Measurements from ENCODE around the gene UBAP2L. TPM values are rescaled to one million over a fixed set of nuclear protein-coding genes. Genes with fewer than 3 reads are reported as not detected.
A peak's percentile ranks its signal among the peaks of the same experiment; 100 is the strongest.

UBAP2L gene
- total and polyA plus RNA-seq, 9 of the 15 experiments (the other 6 are each of a cell fraction or from before 2014, with no cell fraction given), result 75.0 to 245 (median 119) TPM

DNA sequence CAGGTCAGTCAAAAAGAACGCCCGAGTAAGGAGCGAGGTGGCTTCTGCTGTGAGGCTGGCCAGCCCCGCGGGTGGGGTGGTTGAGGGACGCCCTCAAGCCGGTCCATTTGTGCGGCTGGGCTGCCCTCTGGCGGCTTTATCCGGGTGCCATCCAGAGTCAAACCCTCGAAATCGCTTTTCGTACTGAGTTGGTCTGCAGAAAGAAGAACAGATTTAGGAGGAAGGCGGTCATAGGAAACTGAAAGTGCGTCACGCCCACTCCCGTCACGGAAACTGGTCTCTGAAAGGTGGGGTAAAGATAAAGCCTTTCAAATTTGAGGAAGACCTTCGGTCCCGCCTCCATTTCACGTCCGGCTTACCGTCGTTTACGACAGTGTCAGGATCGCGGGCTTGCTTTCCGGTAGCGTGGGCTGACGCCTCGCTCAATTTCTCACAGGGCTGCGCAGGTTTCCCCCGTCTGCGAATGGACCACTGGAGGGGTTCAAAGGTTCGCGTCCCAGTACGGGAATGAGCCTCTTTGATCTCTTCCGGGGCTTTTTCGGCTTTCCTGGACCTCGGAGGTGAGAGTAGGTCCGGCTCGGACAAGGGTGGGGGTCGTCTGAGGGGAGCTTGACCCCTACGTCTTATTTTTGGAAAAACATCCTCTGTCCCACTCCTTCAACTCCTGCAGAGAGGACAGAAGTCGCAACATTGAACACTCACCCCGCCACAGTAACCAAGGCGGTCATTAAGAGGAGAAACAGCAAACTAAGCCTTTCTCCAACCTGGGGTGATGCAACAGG, 51.7 kb downstream of the UBAP2L start, which contains the start of gene HAX1 (continued):
- TF ChIP-seq, protein P1, sequence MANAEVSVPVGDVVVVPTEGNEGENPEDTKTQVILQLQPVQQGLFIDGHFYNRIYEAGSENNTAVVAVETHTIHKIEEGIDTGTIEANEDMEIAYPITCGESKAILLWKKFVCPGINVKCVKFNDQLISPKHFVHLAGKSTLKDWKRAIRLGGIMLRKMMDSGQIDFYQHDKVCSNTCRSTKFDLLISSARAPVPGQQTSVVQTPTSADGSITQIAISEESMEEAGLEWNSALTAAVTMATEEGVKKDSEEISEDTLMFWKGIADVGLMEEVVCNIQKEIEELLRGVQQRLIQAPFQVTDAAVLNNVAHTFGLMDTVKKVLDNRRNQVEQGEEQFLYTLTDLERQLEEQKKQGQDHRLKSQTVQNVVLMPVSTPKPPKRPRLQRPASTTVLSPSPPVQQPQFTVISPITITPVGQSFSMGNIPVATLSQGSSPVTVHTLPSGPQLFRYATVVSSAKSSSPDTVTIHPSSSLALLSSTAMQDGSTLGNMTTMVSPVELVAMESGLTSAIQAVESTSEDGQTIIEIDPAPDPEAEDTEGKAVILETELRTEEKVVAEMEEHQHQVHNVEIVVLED (CRISPR knock-in tag; IDR thresholded peaks at IDR 0.05), result peak; percentile 60; the same call in 1 of the 2 replicates
- TF ChIP-seq BRD9 (IDR thresholded peaks at IDR 0.05; ENCODE audit: low read depth, partially characterized antibody), result peak; percentile 28
- peak; percentile 61; the same call in 1 of the 2 replicates for TF ChIP-seq ARID2 (IDR thresholded peaks at IDR 0.05)
- TF ChIP-seq, protein P2, sequence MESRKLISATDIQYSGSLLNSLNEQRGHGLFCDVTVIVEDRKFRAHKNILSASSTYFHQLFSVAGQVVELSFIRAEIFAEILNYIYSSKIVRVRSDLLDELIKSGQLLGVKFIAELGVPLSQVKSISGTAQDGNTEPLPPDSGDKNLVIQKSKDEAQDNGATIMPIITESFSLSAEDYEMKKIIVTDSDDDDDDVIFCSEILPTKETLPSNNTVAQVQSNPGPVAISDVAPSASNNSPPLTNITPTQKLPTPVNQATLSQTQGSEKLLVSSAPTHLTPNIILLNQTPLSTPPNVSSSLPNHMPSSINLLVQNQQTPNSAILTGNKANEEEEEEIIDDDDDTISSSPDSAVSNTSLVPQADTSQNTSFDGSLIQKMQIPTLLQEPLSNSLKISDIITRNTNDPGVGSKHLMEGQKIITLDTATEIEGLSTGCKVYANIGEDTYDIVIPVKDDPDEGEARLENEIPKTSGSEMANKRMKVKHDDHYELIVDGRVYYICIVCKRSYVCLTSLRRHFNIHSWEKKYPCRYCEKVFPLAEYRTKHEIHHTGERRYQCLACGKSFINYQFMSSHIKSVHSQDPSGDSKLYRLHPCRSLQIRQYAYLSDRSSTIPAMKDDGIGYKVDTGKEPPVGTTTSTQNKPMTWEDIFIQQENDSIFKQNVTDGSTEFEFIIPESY (CRISPR knock-in tag; IDR thresholded peaks at IDR 0.05), result peak; percentile 78
- TF ChIP-seq KDM4B (IDR thresholded peaks at IDR 0.05; ENCODE audit: borderline replicate concordance in 2 of 2, low read depth in 1 of 2), result peak in 1 of 2 experiments; percentile 50; a peak in 1 of 4 replicates
- TF ChIP-seq CXXC5 (CRISPR knock-in tag; IDR thresholded peaks at IDR 0.05), result peak; percentile 86
- TF ChIP-seq SMARCE1 (IDR thresholded peaks at IDR 0.05), result 0 out of 2 replicates have a peak, but pooled peaks have one; percentile 16
- TF ChIP-seq XRCC5 (IDR thresholded peaks at IDR 0.05; ENCODE audit: low read depth, low read length), result peak; percentile 79; the same call in 1 of the 2 replicates
- peak; percentile 58 for TF ChIP-seq EP300 (IDR thresholded peaks at IDR 0.05; ENCODE audit: low read length)
- TF ChIP-seq FOXM1 (IDR thresholded peaks at IDR 0.05; ENCODE audit: low read depth), result peak; percentile 64
- no peak for TF ChIP-seq FOXM1 (CRISPR knock-in tag; IDR thresholded peaks at IDR 0.05; ENCODE audit: low read depth)
- TF ChIP-seq, protein P3, sequence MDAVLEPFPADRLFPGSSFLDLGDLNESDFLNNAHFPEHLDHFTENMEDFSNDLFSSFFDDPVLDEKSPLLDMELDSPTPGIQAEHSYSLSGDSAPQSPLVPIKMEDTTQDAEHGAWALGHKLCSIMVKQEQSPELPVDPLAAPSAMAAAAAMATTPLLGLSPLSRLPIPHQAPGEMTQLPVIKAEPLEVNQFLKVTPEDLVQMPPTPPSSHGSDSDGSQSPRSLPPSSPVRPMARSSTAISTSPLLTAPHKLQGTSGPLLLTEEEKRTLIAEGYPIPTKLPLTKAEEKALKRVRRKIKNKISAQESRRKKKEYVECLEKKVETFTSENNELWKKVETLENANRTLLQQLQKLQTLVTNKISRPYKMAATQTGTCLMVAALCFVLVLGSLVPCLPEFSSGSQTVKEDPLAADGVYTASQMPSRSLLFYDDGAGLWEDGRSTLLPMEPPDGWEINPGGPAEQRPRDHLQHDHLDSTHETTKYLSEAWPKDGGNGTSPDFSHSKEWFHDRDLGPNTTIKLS (IDR thresholded peaks at IDR 0.05; ENCODE audit: borderline replicate concordance, low read depth), result peak; percentile 41; the same call in 1 of the 2 replicates
- TF ChIP-seq, protein P4, sequence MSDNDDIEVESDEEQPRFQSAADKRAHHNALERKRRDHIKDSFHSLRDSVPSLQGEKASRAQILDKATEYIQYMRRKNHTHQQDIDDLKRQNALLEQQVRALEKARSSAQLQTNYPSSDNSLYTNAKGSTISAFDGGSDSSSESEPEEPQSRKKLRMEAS (CRISPR knock-in tag; IDR thresholded peaks at IDR 0.05), result peak; percentile 38; the same call in 1 of the 2 replicates
- TF ChIP-seq HEY1 (CRISPR knock-in tag; IDR thresholded peaks at IDR 0.05; ENCODE audit: borderline replicate concordance), result 0 out of 2 replicates have a peak, but pooled peaks have one; percentile 49
- TF ChIP-seq PTTG1 (tag; IDR thresholded peaks at IDR 0.05; ENCODE audit: low read depth), result no peak
- TF ChIP-seq GABPA (tag; conservative IDR thresholded peaks at IDR 0.05; ENCODE audit: low read depth), result peak; percentile 75
- no peak for TF ChIP-seq SIRT6 (IDR thresholded peaks at IDR 0.05; ENCODE audit: low read depth, low read length)
- no peak for TF ChIP-seq CHD2 (IDR thresholded peaks at IDR 0.05; ENCODE audit: low read depth, low read length)
- TF ChIP-seq CBX2 (IDR thresholded peaks at IDR 0.05; ENCODE audit: insufficient read depth, low read length, poor library complexity, severe bottlenecking), result no peak
